Activated CD8-positive, alpha-beta memory T cell treated with anti-CD3 and anti-CD28 coated beads, Interleukin-2, amount 50 U/mL, for 24 hours (primary cell): ENCODE results near the gene CIAPIN1.
"Not testable (repeated sequence)": the region's sequence is repeated elsewhere in the genome, so short reads cannot be mapped to it uniquely, and the experiment has no call there.

Source experiments
- DNase-seq: peaks from one replicate; pipeline ENCODE4 v3.0.0-alpha.2; 2020; ENCODE audit errors: extremely low read depth

Gene CIAPIN1

GRCh38 chr16:57407521-57408353 lies 39.4 kb downstream of the CIAPIN1 start:
- DNase-seq, result no peak

- DNase-seq, result no peak
Observed at GRCh38 chr16:57406881-57407280, 40.3 kb downstream of the CIAPIN1 start.

- no peak for DNase-seq
Observed at GRCh38 chr16:57405097-57405496, 42.1 kb downstream of the CIAPIN1 start.

- DNase-seq, result no peak
Observed at GRCh38 chr16:57403965-57404817, 43.0 kb downstream of the CIAPIN1 start, which contains the start of gene CCL17. Gene CCL17, plus strand, starts transcription at chr16:57404767. Its CDS starts 9,166 bp downstream, at chr16:57413933.

GRCh38 chr16:57401943-57402640 lies 45.1 kb downstream of the CIAPIN1 start:
- DNase-seq, result no peak

GRCh38 chr16:57397493-57397892 lies 49.7 kb downstream of the CIAPIN1 start:
- not testable (repeated sequence) for DNase-seq

- DNase-seq, result no peak
Observed at GRCh38 chr16:57396786-57397185, 50.4 kb downstream of the CIAPIN1 start.

GRCh38 chr16:57395026-57395425 lies 52.2 kb downstream of the CIAPIN1 start:
- DNase-seq, result no peak

GRCh38 chr16:57394444-57394843 lies 52.7 kb downstream of the CIAPIN1 start:
- no peak for DNase-seq

- no peak for DNase-seq
Observed at GRCh38 chr16:57392694-57393093, 54.5 kb downstream of the CIAPIN1 start.

GRCh38 chr16:57391708-57392107 lies 55.5 kb downstream of the CIAPIN1 start:
- DNase-seq, result no peak

GRCh38 chr16:57391300-57391699 lies 55.9 kb downstream of the CIAPIN1 start:
- DNase-seq, result no peak

- no peak for DNase-seq
Observed at GRCh38 chr16:57390636-57391295, 56.4 kb downstream of the CIAPIN1 start.

GRCh38 chr16:57389087-57389468 lies 58.1 kb downstream of the CIAPIN1 start:
- DNase-seq, result no peak

- DNase-seq, result no peak
Observed at GRCh38 chr16:57388359-57389086, 58.7 kb downstream of the CIAPIN1 start.

- DNase-seq, result no peak
Observed at GRCh38 chr16:57387598-57388354, 59.4 kb downstream of the CIAPIN1 start.

GRCh38 chr16:57386381-57386951 lies 60.7 kb downstream of the CIAPIN1 start:
- no peak for DNase-seq

GRCh38 chr16:57385083-57385482 lies 62.1 kb downstream of the CIAPIN1 start:
- DNase-seq, result no peak

- DNase-seq, result no peak
Observed at GRCh38 chr16:57384248-57385070, 62.7 kb downstream of the CIAPIN1 start.
